Measurements from ENCODE around the gene TEKT2.

Gene TEKT2

GRCh38 chr1:36128126-36128904, 44.4 kb downstream of the TEKT2 start:
- DNase-seq (ENCODE audit: low spot score) = no peak

- DNase-seq (ENCODE audit: low spot score) = no peak
These were observed 45.0 kb downstream of the TEKT2 start for GRCh38 chr1:36128905-36129206.

- no peak for DNase-seq (ENCODE audit: low spot score)
These were observed 48.1 kb downstream of the TEKT2 start for GRCh38 chr1:36132029-36132428.

GRCh38 chr1:36133484-36133883, 49.6 kb downstream of the TEKT2 start:
- no peak for DNase-seq (ENCODE audit: low spot score)

GRCh38 chr1:36134031-36134430, 50.1 kb downstream of the TEKT2 start:
- no peak for DNase-seq (ENCODE audit: low spot score)

GRCh38 chr1:36134505-36135329, 50.8 kb downstream of the TEKT2 start:
- peak; percentile 22 for DNase-seq (ENCODE audit: low spot score)

- DNase-seq (ENCODE audit: low spot score) = no peak
These were observed 51.4 kb downstream of the TEKT2 start for GRCh38 chr1:36135330-36135667.

GRCh38 chr1:36135796-36136195, 51.9 kb downstream of the TEKT2 start:
- no peak for DNase-seq (ENCODE audit: low spot score)

GRCh38 chr1:36136535-36136934, 52.6 kb downstream of the TEKT2 start:
- DNase-seq (ENCODE audit: low spot score) = no peak

- DNase-seq (ENCODE audit: low spot score) = no peak
These were observed 53.3 kb downstream of the TEKT2 start for GRCh38 chr1:36137226-36137625.

GRCh38 chr1:36137776-36138175, 53.9 kb downstream of the TEKT2 start:
- no peak for DNase-seq (ENCODE audit: low spot score)

Measured in CD4-positive, alpha-beta T cell treated with Interleukin-2 at 100 ng/mL for 4 hours (primary cell).